Endothelial cell of hepatic sinusoid (primary cell): ENCODE results near the gene POC1A.
"Not testable (repeated sequence)": the region's sequence is repeated elsewhere in the genome, so short reads cannot be mapped to it uniquely, and the experiment has no call there.

Experiments used
- in situ Hi-C: cut with HindIII; loops from 2 replicates; pipeline ENCODE4 v1.10.0; 2017; ENCODE audit warnings: low sequenced_read_pairs

POC1A gene

DNA sequence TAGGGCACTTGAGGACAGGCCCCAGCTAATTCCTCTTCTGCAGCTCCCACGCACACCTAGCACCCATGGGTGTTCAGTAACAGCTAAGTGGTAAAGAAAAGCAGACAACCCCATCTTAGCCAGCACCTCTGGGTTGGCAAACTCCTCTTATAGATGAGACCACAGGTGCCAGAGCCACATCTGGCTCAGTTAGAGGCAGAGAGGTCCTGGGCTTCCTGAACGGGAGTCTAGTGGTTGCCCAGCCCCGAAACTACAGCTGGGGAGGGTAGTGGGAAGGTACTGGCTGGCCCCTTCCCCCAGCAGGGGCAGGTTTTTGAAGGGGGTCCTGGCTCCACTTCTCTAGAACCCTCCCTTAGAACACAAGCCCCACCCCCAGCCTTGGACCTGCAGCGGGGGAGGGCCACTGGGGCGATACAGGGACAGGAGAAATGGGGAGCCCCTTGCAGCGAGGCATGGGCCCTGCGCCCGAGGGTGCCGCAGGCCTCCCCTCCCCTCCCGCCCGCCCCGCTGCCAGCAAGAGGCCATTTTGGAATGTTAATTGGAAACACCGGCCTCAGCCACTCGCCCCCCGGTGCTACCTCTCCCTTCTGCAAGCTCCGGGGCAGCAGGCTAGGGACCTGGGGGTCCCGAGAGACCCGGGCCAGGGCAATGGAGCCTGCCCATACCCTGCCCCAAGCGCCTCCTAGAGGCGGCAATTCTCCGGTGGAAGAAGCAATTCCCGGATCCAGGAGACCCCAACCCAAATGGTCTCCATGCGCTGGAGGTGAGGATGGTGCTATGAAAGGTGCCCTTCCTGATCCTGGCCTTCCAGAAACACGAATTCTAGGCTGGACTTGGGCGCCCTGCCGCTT is 99.3 kb downstream of the POC1A start:
- in situ Hi-C loops = no loop called here

GRCh38 chr3:52053307-52054304 is 100.6 kb downstream of the POC1A start:
- in situ Hi-C loops = no loop called here

DNA sequence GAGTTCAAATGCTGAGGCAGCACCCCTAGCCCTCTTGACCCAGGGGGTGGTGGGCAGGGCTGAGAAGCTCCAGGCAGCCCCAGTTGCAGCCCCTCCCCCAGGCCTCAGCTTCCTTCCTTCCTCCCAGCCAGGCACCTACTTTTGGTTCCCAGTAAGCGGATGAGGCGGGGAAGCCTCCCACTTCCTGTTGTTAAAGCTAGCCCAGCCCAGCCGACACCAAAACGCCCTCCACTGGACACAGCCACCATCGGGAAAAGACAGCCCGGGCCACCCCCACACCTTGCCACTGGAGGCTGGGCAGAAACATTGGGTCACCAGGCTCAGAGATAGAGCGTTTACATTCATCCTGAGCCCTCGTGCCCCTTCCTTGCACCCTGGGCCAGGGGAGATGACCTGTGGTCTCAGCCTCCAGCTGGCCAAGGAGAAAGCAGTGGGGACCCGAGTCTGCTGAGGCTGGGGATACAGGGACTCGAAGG is 101.4 kb downstream of the POC1A start:
- in situ Hi-C loops = no loop called here

- in situ Hi-C loops = no loop called here
These were observed 102.8 kb downstream of the POC1A start for GRCh38 chr3:52051444-52051843.

- in situ Hi-C loops = no loop called here
These were observed 103.7 kb downstream of the POC1A start for GRCh38 chr3:52050571-52050970.

- in situ Hi-C loops = loop anchor here (5.0 kb wide), 3 partner anchors 52 to 98 kb away; partner anchors contain the start of gene RPL29
These were observed 104.7 kb downstream of the POC1A start for GRCh38 chr3:52049503-52049902.

DNA sequence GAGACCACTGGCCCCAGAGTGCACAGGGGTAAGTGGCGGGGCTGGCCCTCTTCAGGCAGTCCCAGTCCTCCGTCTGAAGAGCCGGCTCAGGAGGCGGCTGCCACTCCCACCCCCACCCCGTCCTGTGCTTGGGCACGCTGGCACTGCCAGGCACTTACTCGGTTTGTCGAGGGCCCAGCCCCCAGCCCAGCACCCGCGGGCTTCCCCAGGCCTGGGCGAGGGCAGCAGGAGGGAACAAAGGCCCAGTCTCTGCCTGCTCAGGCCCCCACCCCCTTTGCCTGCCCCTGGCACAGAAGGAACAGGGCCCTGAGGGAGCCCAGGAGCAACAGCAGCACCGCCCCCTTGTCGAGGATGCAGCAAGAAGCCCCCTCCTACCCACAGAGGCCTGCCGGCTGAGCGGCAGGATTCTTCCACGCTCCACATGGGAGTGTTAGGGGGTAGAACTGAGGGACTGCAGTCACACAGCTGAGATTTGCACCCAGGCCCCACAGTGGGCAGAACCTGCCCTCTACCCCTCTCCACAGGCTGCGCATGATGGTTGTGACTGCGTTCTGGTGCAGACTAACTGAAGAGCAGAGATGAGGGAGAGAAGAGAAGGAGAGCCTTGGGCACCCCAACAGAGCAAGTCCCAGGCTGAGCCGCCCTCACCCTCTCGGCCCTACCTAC is 106.8 kb downstream of the POC1A start:
- in situ Hi-C loops = loop anchor here (5.0 kb wide), 3 partner anchors 50 to 100 kb away; partner anchors contain the start of gene RPL29

DNA sequence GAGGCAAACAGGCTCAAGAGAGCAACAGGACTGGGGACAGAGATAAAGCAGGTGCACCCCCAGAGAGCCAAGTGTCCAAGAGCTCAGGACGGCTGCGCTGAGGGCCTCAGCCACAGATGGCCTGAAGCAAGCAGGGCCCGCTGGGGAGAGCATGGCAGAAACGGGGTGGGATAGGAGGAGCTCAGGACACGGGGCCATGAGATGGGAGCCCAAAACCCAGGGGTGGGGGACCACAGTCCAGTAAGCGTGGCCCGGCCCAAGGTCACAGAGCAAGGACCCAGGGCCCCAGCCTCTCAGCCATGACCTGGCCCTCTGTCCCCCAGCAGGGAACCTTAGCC is 107.4 kb downstream of the POC1A start:
- in situ Hi-C loops = loop anchor here (5.0 kb wide), 3 partner anchors 50 to 100 kb away; partner anchors contain the start of gene RPL29

- in situ Hi-C loops = loop anchor here (5.0 kb wide), 3 partner anchors 49 to 101 kb away; partner anchors contain the start of gene RPL29
These were observed 107.9 kb downstream of the POC1A start for GRCh38 chr3:52046186-52046901.

GRCh38 chr3:52044869-52045619 is 109.2 kb downstream of the POC1A start:
- in situ Hi-C loops = loop anchor here (5.0 kb wide), 3 partner anchors 48 to 102 kb away; partner anchors contain the start of gene RPL29

DNA sequence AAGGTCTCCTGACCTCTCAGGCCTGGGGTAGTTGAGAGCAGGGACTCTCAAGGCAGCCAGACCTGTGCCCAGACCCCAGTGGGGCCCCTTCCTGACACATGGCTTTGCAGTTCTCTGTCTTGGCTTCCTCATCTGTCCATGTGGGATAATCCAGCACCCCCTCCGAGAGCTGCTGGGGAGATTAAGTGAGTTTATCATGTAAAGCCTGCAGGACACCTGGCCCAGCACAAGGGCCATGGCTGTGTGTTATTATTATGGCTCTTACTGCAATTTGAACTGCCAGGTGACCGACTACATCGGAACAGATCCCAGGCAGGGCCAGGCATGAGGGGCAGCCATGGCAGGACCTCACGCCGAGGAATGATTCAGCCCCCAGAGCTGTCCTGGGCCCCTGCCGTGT is 110.5 kb downstream of the POC1A start:
- in situ Hi-C loops = no loop called here

- in situ Hi-C loops = not testable (repeated sequence)
These were observed 111.2 kb downstream of the POC1A start for GRCh38 chr3:52043039-52043438.

DNA sequence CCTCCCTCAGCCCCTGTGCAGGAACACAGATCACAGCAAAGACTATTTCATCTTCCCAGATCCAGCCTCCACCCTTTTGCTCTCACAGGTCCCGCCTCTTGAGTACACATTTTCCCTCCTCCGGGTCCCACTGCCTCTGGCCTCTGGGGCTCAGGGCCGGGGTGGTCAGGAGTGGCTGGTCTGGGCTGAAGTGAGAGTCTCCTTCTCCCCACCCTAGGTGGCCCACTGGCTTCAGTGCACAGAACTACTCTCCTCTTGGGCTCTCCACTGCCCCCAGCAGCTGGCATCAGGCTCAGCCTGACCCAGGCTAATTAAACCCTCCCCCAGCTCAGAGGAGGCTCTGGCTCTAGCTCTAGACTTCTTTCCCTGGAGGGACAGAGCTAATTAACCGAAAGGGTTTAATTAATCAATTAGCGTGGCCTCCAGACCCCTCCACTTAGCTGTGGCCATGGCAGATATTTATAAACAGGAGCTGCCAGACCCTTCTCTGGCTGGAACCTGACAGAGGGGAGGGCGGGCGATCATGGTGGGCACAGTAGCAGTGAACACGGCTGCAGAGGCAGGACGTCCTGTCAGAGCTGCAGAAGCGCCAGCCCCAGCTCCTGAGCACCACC is 113.0 kb downstream of the POC1A start:
- in situ Hi-C loops = no loop called here

GRCh38 chr3:52040600-52040999 is 113.6 kb downstream of the POC1A start:
- in situ Hi-C loops = no loop called here

- in situ Hi-C loops = no loop called here
These were observed 114.4 kb downstream of the POC1A start for GRCh38 chr3:52039846-52040245.

- in situ Hi-C loops = no loop called here
These were observed 114.8 kb downstream of the POC1A start for GRCh38 chr3:52039426-52039825.

GRCh38 chr3:52038227-52038626 is 116.0 kb downstream of the POC1A start:
- in situ Hi-C loops = no loop called here

DNA sequence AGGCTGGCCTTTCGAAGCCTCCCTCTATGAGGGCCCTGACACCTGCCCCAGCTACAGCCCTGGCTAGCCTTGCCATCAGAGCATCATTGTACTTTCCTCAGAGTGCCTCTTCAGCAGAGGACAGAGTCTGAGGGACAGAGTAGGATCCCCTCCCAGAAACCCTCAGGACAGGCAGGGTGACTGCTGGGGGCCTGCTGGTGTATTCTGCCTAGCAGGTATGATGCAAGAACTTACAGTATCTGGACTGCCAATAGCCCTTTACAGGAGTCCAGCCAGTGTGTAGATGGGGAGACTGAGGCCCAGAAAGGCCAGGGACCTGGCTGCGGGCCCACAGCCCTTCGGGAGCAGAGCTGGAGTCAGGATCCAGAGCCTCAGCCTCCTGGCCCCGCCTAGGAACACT is 116.9 kb downstream of the POC1A start:
- in situ Hi-C loops = no loop called here

DNA sequence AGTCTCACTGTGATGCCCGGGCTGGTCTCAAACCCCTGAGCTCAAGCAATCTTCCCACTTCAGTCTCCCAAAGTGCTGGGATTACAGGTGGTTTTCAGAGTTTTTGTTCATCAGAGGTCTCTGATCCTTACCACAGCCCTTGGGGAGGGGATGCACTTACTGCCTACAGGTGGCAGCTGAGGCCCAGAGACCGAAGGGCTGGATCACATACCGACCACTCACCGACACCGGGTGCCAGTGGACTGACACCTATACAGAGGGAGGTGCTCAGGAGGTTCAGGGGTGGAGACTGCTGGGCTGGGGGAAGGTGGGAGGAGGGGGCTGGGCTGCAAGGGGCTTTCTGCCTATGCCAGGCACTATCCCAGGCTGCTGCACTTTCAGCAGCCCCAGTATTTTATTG is 117.4 kb downstream of the POC1A start:
- in situ Hi-C loops = no loop called here
